K562 (cell line): ENCODE data around the gene SKIC2. TPM values are rescaled to one million over a fixed set of nuclear protein-coding genes. Genes with fewer than 3 reads are reported as not detected.

Experiments
- ATF1 ChIP-seq, 2 experiments: fragments of 450-650 bp in 1 of 2; IDR thresholded peaks; 2 replicates each; pipeline ENCODE4 v1.6.1; 2016; ENCODE audit warnings: missing compliant biosample characterization in 1 of 2, missing genetic modification characterization in 1 of 2
- EP300 ChIP-seq: IDR thresholded peaks from 2 replicates; pipeline ENCODE4 v1.6.1; 2012; ENCODE audit warnings: low read length, improper control_type of control experiment
- HDAC8 ChIP-seq: fragments of 450-650 bp; IDR thresholded peaks from 2 replicates; pipeline ENCODE4 v1.6.1; 2016; ENCODE audit warnings: mild to moderate bottlenecking, missing genetic modification characterization, moderate library complexity, missing compliant biosample characterization
- HNRNPUL1 ChIP-seq: fragments of 200-400 bp; formaldehyde crosslinking; IDR thresholded peaks from 2 replicates; pipeline ENCODE4 v1.6.1; 2017; ENCODE audit warnings: low read length
- LEF1 ChIP-seq: fragments of 450-650 bp; IDR thresholded peaks from 2 replicates; pipeline ENCODE4 v1.6.1; 2016; ENCODE audit warnings: mild to moderate bottlenecking
- MTA2 ChIP-seq: fragments of 450-650 bp; IDR thresholded peaks from 2 replicates; pipeline ENCODE4 v1.6.1; 2016; ENCODE audit warnings: low read depth
- NBN ChIP-seq: fragments of 450-650 bp; IDR thresholded peaks from 2 replicates; pipeline ENCODE4 v1.6.1; 2016; ENCODE audit warnings: low read depth, mild to moderate bottlenecking
- NFRKB ChIP-seq: fragments of 450-650 bp; IDR thresholded peaks from 2 replicates; pipeline ENCODE4 v1.6.1; 2016; ENCODE audit warnings: low read depth
- POLR2B ChIP-seq: fragments of 450-650 bp; IDR thresholded peaks from 2 replicates; pipeline ENCODE4 v1.6.1; 2018; ENCODE audit warnings: low read depth; ENCODE audit not compliant: partially characterized antibody
- RBM22 ChIP-seq: fragments of 200-400 bp; formaldehyde crosslinking; IDR thresholded peaks from 2 replicates; pipeline ENCODE4 v1.6.1; 2018; ENCODE audit warnings: low read length, low read depth; ENCODE audit not compliant: poor library complexity, severe bottlenecking
- RNF2 ChIP-seq: sonication (generic); IDR thresholded peaks from 2 replicates; pipeline ENCODE4 v1.6.1; 2016
- TAF15 ChIP-seq: fragments of 200-400 bp; formaldehyde crosslinking; IDR thresholded peaks from 2 replicates; pipeline ENCODE4 v1.6.1; 2017; ENCODE audit warnings: mild to moderate bottlenecking, low read depth, low read length, moderate library complexity
- YY1 ChIP-seq, 3 experiments: IDR thresholded peaks; 2 replicates each; pipeline ENCODE4 v1.6.1; 2011; ENCODE audit warnings: low read length in 2 of 3, mild to moderate bottlenecking in 2 of 3, moderate library complexity in 2 of 3, borderline replicate concordance in 1 of 3, control low read depth in 1 of 3, low read depth in 1 of 3; ENCODE audit not compliant: insufficient read depth in 3 of 3, insufficient replicate concordance in 2 of 3, control insufficient read depth in 1 of 3, insufficient read length in 1 of 3; ENCODE audit errors: extremely low read depth in 1 of 3
- ZBTB7A ChIP-seq: IDR thresholded peaks from 2 replicates; pipeline ENCODE4 v1.6.1; 2011; ENCODE audit warnings: low read depth, mild to moderate bottlenecking, low read length, moderate library complexity, borderline replicate concordance; ENCODE audit not compliant: control insufficient read depth
- ZNF280B ChIP-seq: fragments of 250-450 bp; sonication (Bioruptor Pico); IDR thresholded peaks from 2 replicates; pipeline ENCODE4 v1.5.1; 2021; ENCODE audit warnings: mild to moderate bottlenecking
- ZNF444 ChIP-seq: fragments of 250-450 bp; sonication (Bioruptor Pico); IDR thresholded peaks from 2 replicates; pipeline ENCODE4 v1.4.0; 2020; ENCODE audit warnings: mild to moderate bottlenecking, moderate library complexity
- ZNF561 ChIP-seq: fragments of 450-650 bp; formaldehyde crosslinking; conservative IDR thresholded peaks from 2 replicates; pipeline ENCODE4 v1.4.0; 2020; ENCODE audit warnings: mild to moderate bottlenecking, moderate library complexity
- ZSCAN29 ChIP-seq: fragments of 450-650 bp; IDR thresholded peaks from 2 replicates; pipeline ENCODE4 v1.6.1; 2017
- polyA plus RNA-seq, 8 experiments: library from polyadenylated mRNA; depleted of rRNA in 4 of 8; stranded (reverse) in 5 of 8; unstranded in 3 of 8; fragments of >200 nt; fragmentation: Nextera tagmentation in 2 of 8; fragmentation: Illumina TruSeq in 1 of 8; extraction: Ambion mirVana in 2 of 8; extraction: Trizol in 1 of 8; gene quantifications; 2 replicates each; pipeline versions ENCODE4 v1.2.1 to v1.2.3, GENCODE V29; 2011 to 2014; ENCODE audit warnings: inconsistent platforms in 1 of 8, missing spikeins in 1 of 8
- total RNA-seq, 7 experiments: library from RNA; depleted of rRNA in 6 of 7; stranded (reverse); fragments of >200 nt in 6 of 7; fragmentation: Illumina TruSeq in 2 of 7; extraction: Trizol in 2 of 7; gene quantifications; 2 replicates each; pipeline versions ENCODE4 v1.2.1 to v1.2.3, GENCODE V29; 2011 to 2021; ENCODE audit warnings: low replicate concordance in 1 of 7
- TF ChIP-seq, protein P1 (sequence below): fragments of 250-450 bp; sonication (Bioruptor Pico); IDR thresholded peaks from 2 replicates; pipeline ENCODE4 v1.4.0; 2020; ENCODE audit warnings: mild to moderate bottlenecking
- TF ChIP-seq, protein P2 (sequence below): fragments of 450-650 bp; formaldehyde crosslinking; IDR thresholded peaks from 2 replicates; pipeline ENCODE4 v1.4.0; 2022; ENCODE audit warnings: missing genetic modification characterization
- TF ChIP-seq, protein P3 (sequence below): fragments of 250-450 bp; sonication (Bioruptor Pico); IDR thresholded peaks from 2 replicates; pipeline ENCODE4 v1.5.0; 2021; ENCODE audit warnings: mild to moderate bottlenecking, moderate library complexity

Gene SKIC2
- total and polyA plus RNA-seq, 9 of the 15 experiments (the other 6 are each of a cell fraction or from before 2014, with no cell fraction given): 3.3 to 94.6 (median 38.8) TPM

GRCh38 chr6:31948753-31949413 lies 10.1 kb upstream of the SKIC2 start (continued):
- peak; percentile 29; the same call in 1 of the 2 replicates for TF ChIP-seq ZBTB7A
- peak; percentile 58; the same call in 1 of the 2 replicates for TF ChIP-seq EP300
- TF ChIP-seq LEF1: peak; percentile 77
- TF ChIP-seq NBN: 0 out of 2 replicates have a peak, but pooled peaks have one; percentile 56
- TF ChIP-seq NFRKB: peak; percentile 20
- no peak for TF ChIP-seq ATF1 (CRISPR knock-in tag; IDR thresholded peaks at IDR 0.05)
- TF ChIP-seq ATF1 (tag; IDR thresholded peaks at IDR 0.05): peak; percentile 86
- TF ChIP-seq ZNF561 (CRISPR knock-in tag): no peak
- TF ChIP-seq HDAC8 (tag): no peak
- TF ChIP-seq, protein P1, sequence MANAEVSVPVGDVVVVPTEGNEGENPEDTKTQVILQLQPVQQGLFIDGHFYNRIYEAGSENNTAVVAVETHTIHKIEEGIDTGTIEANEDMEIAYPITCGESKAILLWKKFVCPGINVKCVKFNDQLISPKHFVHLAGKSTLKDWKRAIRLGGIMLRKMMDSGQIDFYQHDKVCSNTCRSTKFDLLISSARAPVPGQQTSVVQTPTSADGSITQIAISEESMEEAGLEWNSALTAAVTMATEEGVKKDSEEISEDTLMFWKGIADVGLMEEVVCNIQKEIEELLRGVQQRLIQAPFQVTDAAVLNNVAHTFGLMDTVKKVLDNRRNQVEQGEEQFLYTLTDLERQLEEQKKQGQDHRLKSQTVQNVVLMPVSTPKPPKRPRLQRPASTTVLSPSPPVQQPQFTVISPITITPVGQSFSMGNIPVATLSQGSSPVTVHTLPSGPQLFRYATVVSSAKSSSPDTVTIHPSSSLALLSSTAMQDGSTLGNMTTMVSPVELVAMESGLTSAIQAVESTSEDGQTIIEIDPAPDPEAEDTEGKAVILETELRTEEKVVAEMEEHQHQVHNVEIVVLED (CRISPR knock-in tag): no peak
- peak in 1 of 3 experiments; percentile 23 for TF ChIP-seq YY1 (IDR thresholded peaks at IDR 0.05; ENCODE audit: borderline replicate concordance in 1 of 3, control insufficient read depth in 1 of 3, extremely low read depth in 1 of 3, insufficient read depth in 3 of 3, insufficient read length in 1 of 3, insufficient replicate concordance in 2 of 3, low read depth in 1 of 3, low read length in 2 of 3)
- TF ChIP-seq, protein P2, sequence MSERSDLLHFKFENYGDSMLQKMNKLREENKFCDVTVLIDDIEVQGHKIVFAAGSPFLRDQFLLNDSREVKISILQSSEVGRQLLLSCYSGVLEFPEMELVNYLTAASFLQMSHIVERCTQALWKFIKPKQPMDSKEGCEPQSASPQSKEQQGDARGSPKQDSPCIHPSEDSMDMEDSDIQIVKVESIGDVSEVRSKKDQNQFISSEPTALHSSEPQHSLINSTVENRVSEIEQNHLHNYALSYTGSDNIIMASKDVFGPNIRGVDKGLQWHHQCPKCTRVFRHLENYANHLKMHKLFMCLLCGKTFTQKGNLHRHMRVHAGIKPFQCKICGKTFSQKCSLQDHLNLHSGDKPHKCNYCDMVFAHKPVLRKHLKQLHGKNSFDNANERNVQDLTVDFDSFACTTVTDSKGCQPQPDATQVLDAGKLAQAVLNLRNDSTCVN (CRISPR knock-in tag): no peak
- peak; percentile 39; the same call in 1 of the 2 replicates for TF ChIP-seq MTA2
- peak; percentile 27; the same call in 1 of the 2 replicates for TF ChIP-seq HNRNPUL1
- no peak for TF ChIP-seq ZNF280B (CRISPR knock-in tag)
- TF ChIP-seq TAF15: no peak
- no peak for TF ChIP-seq ZSCAN29
- TF ChIP-seq, protein P3, sequence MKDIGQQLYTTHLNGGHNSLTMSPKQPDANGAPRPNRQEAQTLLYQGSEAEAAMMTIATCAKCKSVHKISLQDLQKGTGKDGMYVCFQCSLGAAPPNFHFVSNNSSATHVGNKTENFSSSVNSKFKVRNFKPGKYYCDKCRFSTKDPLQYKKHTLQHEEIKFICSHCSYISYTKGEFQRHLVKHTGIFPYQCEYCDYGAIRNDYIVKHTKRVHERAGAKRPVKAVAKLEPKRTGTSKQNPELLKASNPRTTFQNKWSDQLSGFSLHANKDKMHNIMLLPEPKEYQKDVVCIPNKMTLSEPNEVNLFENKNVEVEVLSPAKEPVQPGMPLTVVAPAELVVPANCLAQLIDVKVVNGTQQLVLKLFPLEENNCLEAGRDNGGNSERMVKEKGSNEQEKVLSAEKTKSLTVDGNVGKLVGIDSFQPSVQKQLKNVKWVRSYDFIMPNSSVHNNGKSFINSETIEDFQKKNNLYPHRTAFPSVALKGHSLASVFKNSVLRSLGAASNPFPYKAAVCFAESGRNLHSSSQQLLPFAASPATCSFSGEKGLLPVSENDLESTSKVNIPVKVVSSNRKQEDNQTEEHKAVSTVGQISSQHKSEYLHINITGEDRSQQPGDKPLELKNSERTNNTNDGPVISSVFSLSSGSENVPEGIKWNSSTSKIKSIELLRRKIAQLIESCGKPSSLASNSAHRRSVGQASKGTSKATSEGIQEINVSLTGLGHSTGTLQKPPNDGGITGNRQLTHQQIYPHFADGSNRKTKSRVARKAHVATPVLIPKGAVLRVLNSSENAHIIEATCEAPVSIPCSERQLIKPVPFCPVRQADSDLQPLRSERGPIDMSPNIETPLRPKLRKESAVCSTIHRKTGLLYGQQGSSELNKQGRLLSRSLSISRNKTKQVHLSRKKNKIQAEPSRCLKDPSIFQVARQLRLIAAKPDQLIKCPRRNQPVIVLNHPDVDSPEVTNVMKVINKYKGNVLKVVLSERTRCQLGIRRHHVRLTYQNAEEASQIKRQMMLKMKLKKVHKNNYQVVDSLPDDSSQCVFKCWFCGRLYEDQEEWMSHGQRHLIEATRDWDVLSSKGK (CRISPR knock-in tag): no peak
- TF ChIP-seq POLR2B: no peak
- 0 out of 2 replicates have a peak, but pooled peaks have one; percentile 62 for TF ChIP-seq RNF2
- no peak for TF ChIP-seq RBM22
- no peak for TF ChIP-seq ZNF444 (CRISPR knock-in tag)
